Large intestine (tissue), 12 donors: Measurements from ENCODE around the gene AMER1. TPM values are rescaled to one million over a fixed set of nuclear protein-coding genes. Genes with fewer than 3 reads are reported as not detected.
A peak's percentile ranks its signal among the peaks of the same experiment; 100 is the strongest.
"Not testable (repeated sequence)": the region's sequence is repeated elsewhere in the genome, so short reads cannot be mapped to it uniquely, and the experiment has no call there.

Source experiments
- DNase-seq, 2 donors: peaks; one replicate each; pipeline versions ENCODE4 v3.0.0 to v3.0.0-alpha.2; 2013
- H3K27ac ChIP-seq: one replicate; pipeline ENCODE4 v1.5.1; 2013; ENCODE audit warnings: low read length
- H3K27me3 ChIP-seq: 2 replicates; pipeline ENCODE4 v1.6.1; 2013; ENCODE audit warnings: low read length; ENCODE audit not compliant: control insufficient read depth, insufficient read depth
- H3K36me3 ChIP-seq: 2 replicates; pipeline ENCODE4 v1.6.1; 2013; ENCODE audit warnings: low read length; ENCODE audit not compliant: control insufficient read depth, insufficient read depth
- H3K4me1 ChIP-seq: one replicate; pipeline ENCODE4 v1.6.1; 2013; ENCODE audit warnings: low read length; ENCODE audit not compliant: control insufficient read depth, insufficient read depth
- H3K4me3 ChIP-seq: one replicate; pipeline ENCODE4 v1.5.1; 2013; ENCODE audit warnings: low read length
- H3K9me3 ChIP-seq: one replicate; pipeline ENCODE4 v1.6.1; 2013; ENCODE audit warnings: mild to moderate bottlenecking, low read depth, low read length, moderate library complexity; ENCODE audit not compliant: control insufficient read depth
- WGBS: methylation state at CpG from one replicate; pipeline ENCODE4 v1.1.5; 2013; ENCODE audit warnings: low lambda C conversion rate; ENCODE audit not compliant: insufficient coverage; 5-methylcytosine and 5-hydroxymethylcytosine counted together
- long read RNA-seq, 11 donors: transcript quantifications; one replicate each; lab custom pipeline, GENCODE V29; 2026
- polyA plus RNA-seq: library from polyadenylated mRNA; unstranded; fragments of 120-200 nt; gene quantifications from one replicate; pipeline ENCODE4 v1.2.1, GENCODE V29; 2013

Gene AMER1
- polyA plus RNA-seq, result 5.1 TPM
- long read RNA-seq, donor 1, full-length matches to known transcripts, result 1 of 1 reads
- long read RNA-seq, donor 1, partial matches to known transcripts, result 0 of 1 reads
- long read RNA-seq, donor 1, other reads (novel, unspliced or antisense), result 0 of 1 reads
- long read RNA-seq, donor 2, full-length matches to known transcripts, result 3 of 3 reads
- long read RNA-seq, donor 2, partial matches to known transcripts, result 0 of 3 reads
- long read RNA-seq, donor 2, other reads (novel, unspliced or antisense), result 0 of 3 reads
- long read RNA-seq, donor 3, full-length matches to known transcripts, result 2 of 2 reads
- long read RNA-seq, donor 3, partial matches to known transcripts, result 0 of 2 reads
- long read RNA-seq, donor 3, other reads (novel, unspliced or antisense), result 0 of 2 reads
- long read RNA-seq, donor 4, result 0 reads
- long read RNA-seq, donor 5, full-length matches to known transcripts, result 1 of 1 reads
- long read RNA-seq, donor 5, partial matches to known transcripts, result 0 of 1 reads
- long read RNA-seq, donor 5, other reads (novel, unspliced or antisense), result 0 of 1 reads
- long read RNA-seq, donor 6, full-length matches to known transcripts, result 1 of 1 reads
- long read RNA-seq, donor 6, partial matches to known transcripts, result 0 of 1 reads
- long read RNA-seq, donor 6, other reads (novel, unspliced or antisense), result 0 of 1 reads
- long read RNA-seq, donor 7, result 0 reads
- long read RNA-seq, donor 8, full-length matches to known transcripts, result 2 of 2 reads
- long read RNA-seq, donor 8, partial matches to known transcripts, result 0 of 2 reads
- long read RNA-seq, donor 8, other reads (novel, unspliced or antisense), result 0 of 2 reads
- long read RNA-seq, donor 9, result 0 reads
- long read RNA-seq, donor 10, full-length matches to known transcripts, result 1 of 1 reads
- long read RNA-seq, donor 10, partial matches to known transcripts, result 0 of 1 reads
- long read RNA-seq, donor 10, other reads (novel, unspliced or antisense), result 0 of 1 reads
- long read RNA-seq, donor 11, full-length matches to known transcripts, result 1 of 1 reads
- long read RNA-seq, donor 11, partial matches to known transcripts, result 0 of 1 reads
- long read RNA-seq, donor 11, other reads (novel, unspliced or antisense), result 0 of 1 reads

- DNase-seq, result peak in 1 of 2 donors; percentile 33
- H3K36me3 ChIP-seq, result no peaks in the 10 kb centered on the region
- H3K27ac ChIP-seq, result peak within 1 kb of the TSS; percentile 90
- no CpG with 5 or more reads among the region's 29 CpGs for WGBS
- no peaks in the 10 kb centered on the region for H3K27me3 ChIP-seq
- H3K4me1 ChIP-seq, result no peaks in the 10 kb centered on the region
- H3K4me3 ChIP-seq, result peak within 1 kb of the TSS; percentile 57
- H3K9me3 ChIP-seq, result no peaks in the 10 kb centered on the region
These were observed at the start of gene AMER1 for GRCh38 chrX:64205441-64205734. Gene AMER1, minus strand, starts transcription at chrX:64205708. Its CDS starts 12,422 bp downstream, at chrX:64193286.

GRCh38 chrX:64230123-64230970 lies 24.8 kb upstream of the AMER1 start, which contains the start of gene ASB12:
Gene ASB12, minus strand, starts transcription at chrX:64230607. Its CDS starts 4,957 bp downstream, at chrX:64225650.
- Histone ChIP-seq H3K4me3 (no peak within 1 kb of the TSS), H3K36me3 (no peaks in the 10 kb centered on the region), H3K9me3 (no peaks in the 10 kb centered on the region), H3K4me1 (no peaks in the 10 kb centered on the region), H3K27ac (no peak within 1 kb of the TSS), H3K27me3 (no peaks in the 10 kb centered on the region)
- no CpG with 5 or more reads among the region's 17 CpGs for WGBS
- DNase-seq, result no peak

- Histone ChIP-seq H3K4me3 (no peak overlapping the region), H3K4me1 (no peaks in the 10 kb centered on the region), H3K9me3 (no peaks in the 10 kb centered on the region), H3K36me3 (no peaks in the 10 kb centered on the region), H3K27ac (no peak overlapping the region), H3K27me3 (no peaks in the 10 kb centered on the region)
- WGBS, result no CpG with 5 or more reads among the region's 3 CpGs
- DNase-seq, result peak in 1 of 2 donors; percentile 33
These were observed 23.6 kb upstream of the AMER1 start for GRCh38 chrX:64229154-64229553.

GRCh38 chrX:64218023-64218422 lies 12.5 kb upstream of the AMER1 start:
- WGBS, result no CpG with 5 or more reads among the region's 4 CpGs
- H3K4me3 ChIP-seq, result no peak overlapping the region
- no peaks in the 10 kb centered on the region for H3K9me3 ChIP-seq
- H3K4me1 ChIP-seq, result no peaks in the 10 kb centered on the region
- no peak for DNase-seq
- H3K36me3 ChIP-seq, result no peaks in the 10 kb centered on the region
- H3K27me3 ChIP-seq, result no peaks in the 10 kb centered on the region
- H3K27ac ChIP-seq, result no peak overlapping the region

GRCh38 chrX:64213989-64214388 lies 8.5 kb upstream of the AMER1 start:
- not testable (repeated sequence) for H3K4me3 ChIP-seq, H3K36me3 ChIP-seq, DNase-seq, H3K27ac ChIP-seq, H3K9me3 ChIP-seq, H3K4me1 ChIP-seq, H3K27me3 ChIP-seq

- Histone ChIP-seq H3K36me3 (no peaks in the 10 kb centered on the region), H3K9me3 (no peaks in the 10 kb centered on the region), H3K27me3 (no peaks in the 10 kb centered on the region), H3K27ac (peak overlapping the region; percentile 90), H3K4me1 (no peaks in the 10 kb centered on the region), H3K4me3 (peak overlapping the region; percentile 57)
- WGBS, result no CpG with 5 or more reads among the region's 5 CpGs
- DNase-seq, result no peak
These were observed 1.2 kb upstream of the AMER1 start for GRCh38 chrX:64206556-64207162.

- peak; percentile 89 to 94 for DNase-seq
- Histone ChIP-seq H3K36me3 (no peaks in the 10 kb centered on the region), H3K27ac (peak overlapping the region; percentile 90), H3K4me1 (no peaks in the 10 kb centered on the region), H3K4me3 (peak overlapping the region; percentile 57), H3K27me3 (no peaks in the 10 kb centered on the region), H3K9me3 (no peaks in the 10 kb centered on the region)
- WGBS, result no CpG with 5 or more reads among the region's 45 CpGs
These were observed 410 bp upstream of the AMER1 start for GRCh38 chrX:64205735-64206501.

- Histone ChIP-seq H3K36me3 (no peaks in the 10 kb centered on the region), H3K27me3 (no peaks in the 10 kb centered on the region), H3K4me3 (peak overlapping the region; percentile 57), H3K9me3 (no peaks in the 10 kb centered on the region), H3K27ac (peak overlapping the region; percentile 90), H3K4me1 (no peaks in the 10 kb centered on the region)
- WGBS, result no CpG with 5 or more reads among the region's 46 CpGs
- DNase-seq, result peak in 1 of 2 donors; percentile 50
These were observed 637 bp downstream of the AMER1 start for GRCh38 chrX:64204701-64205440.
